NCI-H82 treated with DMSO at 0.1 percent for 48 hours (cell line): ENCODE measurements around the gene TBX2.

Experiments used
- DNase-seq: peaks from one replicate; lab custom pipeline; 2025; ENCODE audit not compliant: unreplicated experiment; lab: John Stamatoyannopoulos, UW

TBX2 gene

GRCh38 chr17:61401389-61402072, 1.9 kb downstream of the TBX2 start:
- no peak for DNase-seq

- DNase-seq: no peak
Observed at GRCh38 chr17:61402073-61402541, 2.5 kb downstream of the TBX2 start.

GRCh38 chr17:61402978-61403800, 3.5 kb downstream of the TBX2 start:
- peak; percentile 46 for DNase-seq

GRCh38 chr17:61403801-61404662, 4.4 kb downstream of the TBX2 start:
- no peak for DNase-seq

GRCh38 chr17:61404663-61404912, 4.9 kb downstream of the TBX2 start:
- no peak for DNase-seq

- DNase-seq: no peak
Observed at GRCh38 chr17:61404913-61405685, 5.5 kb downstream of the TBX2 start.

GRCh38 chr17:61405686-61406536, 6.3 kb downstream of the TBX2 start:
- no peak for DNase-seq

GRCh38 chr17:61406537-61406845, 6.8 kb downstream of the TBX2 start:
- no peak for DNase-seq

- no peak for DNase-seq
Observed at GRCh38 chr17:61406971-61407911, 7.6 kb downstream of the TBX2 start.

GRCh38 chr17:61408151-61409041, 8.8 kb downstream of the TBX2 start:
- no peak for DNase-seq

- DNase-seq: no peak
Observed at GRCh38 chr17:61409301-61410112, 9.9 kb downstream of the TBX2 start.

- DNase-seq: no peak
Observed at GRCh38 chr17:61410141-61411010, 10.7 kb downstream of the TBX2 start.

GRCh38 chr17:61411011-61411260, 11.3 kb downstream of the TBX2 start:
- DNase-seq: no peak

GRCh38 chr17:61411261-61412142, 11.9 kb downstream of the TBX2 start:
- DNase-seq: peak; percentile 17

- peak; percentile 39 for DNase-seq
Observed at GRCh38 chr17:61412143-61412859, 12.7 kb downstream of the TBX2 start.
